Measurements from ENCODE around the gene ZNF667. TPM values are rescaled to one million over a fixed set of nuclear protein-coding genes. Genes with fewer than 3 reads are reported as not detected.

Gene ZNF667
- total and polyA plus RNA-seq, 4 donors = 0.69 to 12.9 (median 2.2) TPM

DNA sequence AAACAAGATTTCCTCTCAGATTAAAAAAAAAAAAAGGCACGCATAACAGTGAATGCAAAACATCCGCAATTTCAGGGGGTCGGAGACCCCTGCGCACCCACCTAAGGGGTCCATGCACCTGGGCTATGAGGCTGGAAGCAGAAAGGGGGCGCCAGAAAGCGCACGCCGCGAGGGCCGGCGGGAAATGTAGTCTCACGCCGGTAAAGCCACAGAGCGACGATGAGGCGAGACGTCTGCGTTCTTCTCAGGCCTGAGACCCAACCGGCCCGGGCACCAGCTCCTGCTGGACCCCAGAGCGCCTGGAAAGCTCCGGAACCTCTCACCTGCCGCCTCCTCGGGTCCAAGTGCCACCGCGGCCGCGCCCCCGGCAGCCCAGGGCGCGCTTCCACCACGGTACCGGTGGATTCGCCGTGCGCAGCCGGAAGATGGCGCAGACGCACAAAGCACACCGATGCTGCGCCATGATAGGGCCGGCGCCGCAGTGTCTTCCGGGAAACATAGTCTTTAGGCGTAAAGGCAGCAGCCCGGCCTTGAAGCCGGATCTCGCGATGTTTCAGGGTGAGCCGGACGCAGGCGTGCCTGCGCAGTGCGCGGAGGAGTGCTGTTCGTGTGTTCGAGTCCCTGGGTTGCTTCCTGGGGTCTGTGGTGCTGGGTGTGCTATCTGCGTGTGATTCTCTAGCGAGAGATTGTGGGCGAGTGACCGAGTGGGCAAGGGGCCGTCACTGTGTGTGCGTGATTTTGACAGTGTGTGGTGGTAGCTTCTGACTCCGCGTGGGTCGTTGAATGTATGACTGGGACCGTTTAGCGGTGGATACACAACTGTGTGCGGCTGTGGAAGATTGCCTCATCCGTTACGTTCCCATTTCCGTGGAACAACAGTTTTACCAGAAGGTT is 83.8 kb downstream of the ZNF667 start, which contains the start of gene ZNF582:
Gene ZNF582, minus strand, starts transcription at position 416 of the 894 bp plus-strand sequence. CDS start 1,782 bp downstream, outside the sequence.
- WGBS, 2 donors = 1 to 2% methylated on average over 73 of the region's 73 CpGs

More for the DNA sequence above, 83.8 kb downstream of the ZNF667 start, which contains the start of gene ZNF582:
- Histone ChIP-seq H3K27me3 (ENCODE audit: control insufficient read depth in 3 of 3, insufficient read depth in 3 of 3, low read length in 2 of 3) (no peaks in the 10 kb centered on the region), H3K36me3 (ENCODE audit: control insufficient read depth in 4 of 4, insufficient read depth in 4 of 4, low read length in 4 of 4) (peaks cover 5 to 16% (median 16%) of the 10 kb centered on the region in 4 donors), H3K27ac (ENCODE audit: low read depth in 1 of 2, low read length in 1 of 2) (peak within 1 kb of the TSS; percentile 93 to 94), H3K4me3 (peak within 1 kb of the TSS; percentile 66), H3K9ac (ENCODE audit: insufficient read depth in 1 of 2, low read length in 2 of 2) (peak within 1 kb of the TSS; percentile 78 to 100), H3K4me1 (ENCODE audit: control insufficient read depth in 5 of 5, insufficient read depth in 5 of 5, low read length in 5 of 5) (peaks cover 0 to 11% (median 4%) of the 10 kb centered on the region in 5 donors), H3K9me3 (ENCODE audit: control insufficient read depth in 4 of 4, insufficient read depth in 3 of 4, low read length in 3 of 4) (peaks cover 0 to 26% (median 2%) of the 10 kb centered on the region in 4 donors)
- TF ChIP-seq, protein P1, sequence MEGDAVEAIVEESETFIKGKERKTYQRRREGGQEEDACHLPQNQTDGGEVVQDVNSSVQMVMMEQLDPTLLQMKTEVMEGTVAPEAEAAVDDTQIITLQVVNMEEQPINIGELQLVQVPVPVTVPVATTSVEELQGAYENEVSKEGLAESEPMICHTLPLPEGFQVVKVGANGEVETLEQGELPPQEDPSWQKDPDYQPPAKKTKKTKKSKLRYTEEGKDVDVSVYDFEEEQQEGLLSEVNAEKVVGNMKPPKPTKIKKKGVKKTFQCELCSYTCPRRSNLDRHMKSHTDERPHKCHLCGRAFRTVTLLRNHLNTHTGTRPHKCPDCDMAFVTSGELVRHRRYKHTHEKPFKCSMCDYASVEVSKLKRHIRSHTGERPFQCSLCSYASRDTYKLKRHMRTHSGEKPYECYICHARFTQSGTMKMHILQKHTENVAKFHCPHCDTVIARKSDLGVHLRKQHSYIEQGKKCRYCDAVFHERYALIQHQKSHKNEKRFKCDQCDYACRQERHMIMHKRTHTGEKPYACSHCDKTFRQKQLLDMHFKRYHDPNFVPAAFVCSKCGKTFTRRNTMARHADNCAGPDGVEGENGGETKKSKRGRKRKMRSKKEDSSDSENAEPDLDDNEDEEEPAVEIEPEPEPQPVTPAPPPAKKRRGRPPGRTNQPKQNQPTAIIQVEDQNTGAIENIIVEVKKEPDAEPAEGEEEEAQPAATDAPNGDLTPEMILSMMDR (IDR thresholded peaks at IDR 0.05; ENCODE audit: control extremely low read depth, extremely low read depth) = peak; percentile 13
- peak; percentile 95 for ATAC-seq (ENCODE audit: insufficient read depth, low FRiP score)
- DNase-seq = peak; percentile 97 to 99 (median 98)

Other genes starting within 250 kb of the ZNF667 start
- 1 to 10 TPM in 1 of 2 donors, not detected in 1; 1.1 TPM for gene EDDM13, start 204.6 kb downstream of the ZNF667 start, total RNA-seq
- 1 to 10 TPM; 1.3 to 3.0 TPM for gene EDDM13, start 204.6 kb downstream of the ZNF667 start, polyA plus RNA-seq
- gene ZSCAN5A, start 162.5 kb downstream of the ZNF667 start, total RNA-seq = 10 to 100 TPM; 11.8 to 17.4 TPM
- 1 to 10 TPM; 5.5 to 8.5 TPM for gene ZSCAN5A, start 162.5 kb downstream of the ZNF667 start, polyA plus RNA-seq
- gene ZNF582, start 83.8 kb downstream of the ZNF667 start, total RNA-seq = 1 to 10 TPM; 2.9 to 4.4 TPM
- 1 to 10 TPM; 2.5 to 3.1 TPM for gene ZNF582, start 83.8 kb downstream of the ZNF667 start, polyA plus RNA-seq
- gene ZNF583, start 73.0 kb downstream of the ZNF667 start, total RNA-seq = 1 to 10 TPM; 4.7 to 9.1 TPM
- gene ZNF583, start 73.0 kb downstream of the ZNF667 start, polyA plus RNA-seq = 1 to 10 TPM; 1.3 to 2.2 TPM
- 10 to 100 TPM in 1 of 2 donors, 1 to 10 TPM in 1; 2.4 to 14.4 TPM for gene ZNF471, start 30.5 kb upstream of the ZNF667 start, total RNA-seq
- 1 to 10 TPM; 1.3 to 2.0 TPM for gene ZNF471, start 30.5 kb upstream of the ZNF667 start, polyA plus RNA-seq
- 10 to 100 TPM in 1 of 2 donors, 1 to 10 TPM in 1; 7.0 to 12.9 TPM for gene ZFP28, start 61.6 kb upstream of the ZNF667 start, total RNA-seq
- gene ZFP28, start 61.6 kb upstream of the ZNF667 start, polyA plus RNA-seq = 1 to 10 TPM; 2.7 to 3.6 TPM
- 1 to 10 TPM; 4.3 to 4.5 TPM for gene ZNF470, start 90.1 kb upstream of the ZNF667 start, total RNA-seq
- 1 to 10 TPM; 1.2 to 2.6 TPM for gene ZNF470, start 90.1 kb upstream of the ZNF667 start, polyA plus RNA-seq
- 1 to 10 TPM; 6.7 to 8.3 TPM for gene ZNF71, start 118.0 kb upstream of the ZNF667 start, total RNA-seq
- gene ZNF71, start 118.0 kb upstream of the ZNF667 start, polyA plus RNA-seq = 1 to 10 TPM; 2.5 to 4.9 TPM
- gene SMIM17, start 165.8 kb upstream of the ZNF667 start, total RNA-seq = under 1 TPM; 0.40 to 0.94 TPM
- under 1 TPM; 0.10 to 0.15 TPM for gene SMIM17, start 165.8 kb upstream of the ZNF667 start, polyA plus RNA-seq
- gene ZNF835, start 194.4 kb upstream of the ZNF667 start, total RNA-seq = 1 to 10 TPM; 2.6 to 3.2 TPM
- 1 to 10 TPM in 1 of 2 donors, under 1 TPM in 1; 0.49 to 1.2 TPM for gene ZNF835, start 194.4 kb upstream of the ZNF667 start, polyA plus RNA-seq